Tibial artery (tissue), 4 donors: ENCODE results near the gene SYTL2.

Source experiments
- DNase-seq, 2 donors: peaks; one replicate each; pipeline ENCODE4 v3.0.0-alpha.2; 2019
- H3K27ac ChIP-seq, 2 donors: fragments of 200-600 bp; sonication (generic) in 1 of 2; 1 replicate in 1 of 2; 2 replicates in 1 of 2; pipeline ENCODE4 v1.5.1; 2018 to 2019; ENCODE audit warnings: mild to moderate bottlenecking in 1 of 2
- H3K27me3 ChIP-seq, 2 donors: fragments of 200-600 bp; sonication (generic) in 1 of 2; one replicate each; pipeline versions ENCODE4 v1.5.1 to v1.6.0; 2016 to 2019
- H3K36me3 ChIP-seq, 3 donors: fragments of 200-600 bp; sonication (generic) in 2 of 3; one replicate each; pipeline ENCODE4 v1.5.1; 2016 to 2019; ENCODE audit warnings: mild to moderate bottlenecking in 2 of 3
- H3K4me1 ChIP-seq, 4 donors: fragments of 200-600 bp; sonication (generic) in 2 of 4; 1 replicate in 3 of 4; 2 replicates in 1 of 4; pipeline ENCODE4 v1.5.1; 2016 to 2019
- H3K4me3 ChIP-seq, 2 donors: fragments of 200-600 bp; sonication (generic) in 1 of 2; 1 replicate in 1 of 2; 2 replicates in 1 of 2; pipeline ENCODE4 v1.5.1; 2018 to 2019; ENCODE audit warnings: mild to moderate bottlenecking in 2 of 2
- H3K9me3 ChIP-seq, 3 donors: fragments of 200-600 bp; sonication (generic) in 1 of 3; one replicate each; pipeline ENCODE4 v1.5.1; 2016 to 2019
- intact Hi-C: fragments of 100-400 bp; cut with DNase I; formaldehyde crosslinking; loops from one replicate; pipeline ENCODE4 v1.15.0; 2023; ENCODE audit warnings: low total_unique reads
- TF ChIP-seq, protein P1 (sequence below), 2 experiments: fragments of 200-600 bp in 1 of 2; fragments of 450-650 bp in 1 of 2; IDR thresholded peaks; one replicate each; pipeline ENCODE4 v1.5.1; 2017 to 2019; ENCODE audit warnings: antibody characterized with exemption in 2 of 2, mild to moderate bottlenecking in 1 of 2, moderate library complexity in 1 of 2

Gene SYTL2

DNA sequence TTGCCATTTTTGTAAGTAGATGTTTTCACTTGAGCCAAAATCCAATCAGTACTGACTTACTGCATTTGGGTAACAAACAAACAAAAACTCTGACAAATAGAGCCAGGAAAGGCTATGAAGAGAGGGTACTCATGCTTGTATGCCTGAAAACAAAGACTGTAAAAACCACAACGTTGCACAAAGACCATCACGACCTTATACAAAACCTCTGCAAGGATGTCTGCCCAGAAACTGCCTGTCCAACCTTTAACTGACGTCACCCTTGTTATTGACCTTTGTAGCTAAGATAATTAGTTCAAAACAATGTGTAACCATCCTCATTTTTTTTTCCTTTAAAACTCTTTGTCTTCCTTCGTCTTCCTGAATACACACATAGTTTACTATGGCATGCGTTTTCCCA is 145.2 kb downstream of the SYTL2 start:
- Histone ChIP-seq H3K27me3 (no peaks in the 10 kb centered on the region), H3K36me3 (no peaks in the 10 kb centered on the region), H3K27ac (peak overlapping the region; percentile 96 to 98), H3K4me3 (no peak overlapping the region), H3K9me3 (no peaks in the 10 kb centered on the region), H3K4me1 (peaks cover 0 to 26% (median 12%) of the 10 kb centered on the region in 4 donors)
- intact Hi-C loops, result no loop called here
- TF ChIP-seq, protein P1, sequence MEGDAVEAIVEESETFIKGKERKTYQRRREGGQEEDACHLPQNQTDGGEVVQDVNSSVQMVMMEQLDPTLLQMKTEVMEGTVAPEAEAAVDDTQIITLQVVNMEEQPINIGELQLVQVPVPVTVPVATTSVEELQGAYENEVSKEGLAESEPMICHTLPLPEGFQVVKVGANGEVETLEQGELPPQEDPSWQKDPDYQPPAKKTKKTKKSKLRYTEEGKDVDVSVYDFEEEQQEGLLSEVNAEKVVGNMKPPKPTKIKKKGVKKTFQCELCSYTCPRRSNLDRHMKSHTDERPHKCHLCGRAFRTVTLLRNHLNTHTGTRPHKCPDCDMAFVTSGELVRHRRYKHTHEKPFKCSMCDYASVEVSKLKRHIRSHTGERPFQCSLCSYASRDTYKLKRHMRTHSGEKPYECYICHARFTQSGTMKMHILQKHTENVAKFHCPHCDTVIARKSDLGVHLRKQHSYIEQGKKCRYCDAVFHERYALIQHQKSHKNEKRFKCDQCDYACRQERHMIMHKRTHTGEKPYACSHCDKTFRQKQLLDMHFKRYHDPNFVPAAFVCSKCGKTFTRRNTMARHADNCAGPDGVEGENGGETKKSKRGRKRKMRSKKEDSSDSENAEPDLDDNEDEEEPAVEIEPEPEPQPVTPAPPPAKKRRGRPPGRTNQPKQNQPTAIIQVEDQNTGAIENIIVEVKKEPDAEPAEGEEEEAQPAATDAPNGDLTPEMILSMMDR (IDR thresholded peaks at IDR 0.05), result no peak
- no peak for DNase-seq

DNA sequence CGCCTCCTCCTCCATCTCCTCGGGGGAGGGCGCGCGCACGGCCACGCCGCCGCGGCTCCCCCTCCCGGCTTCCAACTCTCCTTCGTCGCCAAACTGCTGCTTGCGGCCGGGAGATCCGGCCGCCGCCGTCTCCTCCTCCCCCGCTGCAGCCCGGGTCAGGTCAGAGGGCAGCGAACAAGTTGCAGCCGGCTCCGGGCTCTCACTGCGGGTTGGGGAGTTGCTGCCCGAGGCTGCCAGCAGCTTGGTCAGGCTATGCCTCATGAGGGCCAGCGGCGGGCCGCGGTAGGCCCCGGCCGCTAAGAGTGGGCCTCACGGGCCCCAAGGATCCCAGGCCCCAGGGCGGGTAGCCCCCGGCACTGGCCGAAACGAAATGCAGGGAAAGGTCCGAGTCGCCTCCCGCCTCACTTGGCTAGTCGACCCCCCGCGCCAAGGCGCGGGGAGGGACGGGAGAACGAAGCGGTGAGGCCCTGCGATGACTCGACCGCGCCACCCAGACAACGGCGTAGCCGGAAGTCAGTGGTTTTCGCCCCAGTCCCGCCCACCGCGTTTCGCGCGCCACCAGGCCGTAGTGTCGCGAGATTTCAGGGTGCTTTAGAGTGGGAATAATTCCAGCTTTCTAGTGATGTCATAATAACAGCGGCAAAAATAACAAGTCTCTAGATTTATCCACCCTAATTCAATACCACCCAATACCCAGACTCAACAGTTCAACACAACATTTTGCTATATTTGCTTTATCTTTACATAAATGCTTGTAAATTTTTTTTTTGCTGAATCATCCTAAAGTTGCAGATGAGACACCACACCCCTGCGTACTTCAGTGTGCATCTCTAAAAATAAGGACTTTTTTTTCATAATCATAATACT is 146.1 kb downstream of the SYTL2 start, which contains the start of gene CREBZF:
CREBZF (minus strand) TSS at position 515 of the 867 bp plus-strand sequence; CDS start at position 261, 254 bp downstream.
- H3K9me3 ChIP-seq, result no peaks in the 10 kb centered on the region
- DNase-seq, result peak; percentile 92 to 97
- peak within 1 kb of the TSS; percentile 96 to 98 for H3K27ac ChIP-seq
- intact Hi-C loops, result loop anchor here (5.0 kb wide), 1 partner anchor 38 kb away; the partner anchor contains the start of genes DLG2 and TMEM126B
- H3K36me3 ChIP-seq, result peaks cover 0 to 6% (median 5%) of the 10 kb centered on the region in 3 donors
- TF ChIP-seq, protein P1 (IDR thresholded peaks at IDR 0.05), result peak in 1 of 2 experiments; percentile 13
- H3K27me3 ChIP-seq, result no peaks in the 10 kb centered on the region
- peaks cover 0 to 35% (median 15%) of the 10 kb centered on the region in 4 donors for H3K4me1 ChIP-seq
- peak within 1 kb of the TSS; percentile 71 to 95 for H3K4me3 ChIP-seq

DNA sequence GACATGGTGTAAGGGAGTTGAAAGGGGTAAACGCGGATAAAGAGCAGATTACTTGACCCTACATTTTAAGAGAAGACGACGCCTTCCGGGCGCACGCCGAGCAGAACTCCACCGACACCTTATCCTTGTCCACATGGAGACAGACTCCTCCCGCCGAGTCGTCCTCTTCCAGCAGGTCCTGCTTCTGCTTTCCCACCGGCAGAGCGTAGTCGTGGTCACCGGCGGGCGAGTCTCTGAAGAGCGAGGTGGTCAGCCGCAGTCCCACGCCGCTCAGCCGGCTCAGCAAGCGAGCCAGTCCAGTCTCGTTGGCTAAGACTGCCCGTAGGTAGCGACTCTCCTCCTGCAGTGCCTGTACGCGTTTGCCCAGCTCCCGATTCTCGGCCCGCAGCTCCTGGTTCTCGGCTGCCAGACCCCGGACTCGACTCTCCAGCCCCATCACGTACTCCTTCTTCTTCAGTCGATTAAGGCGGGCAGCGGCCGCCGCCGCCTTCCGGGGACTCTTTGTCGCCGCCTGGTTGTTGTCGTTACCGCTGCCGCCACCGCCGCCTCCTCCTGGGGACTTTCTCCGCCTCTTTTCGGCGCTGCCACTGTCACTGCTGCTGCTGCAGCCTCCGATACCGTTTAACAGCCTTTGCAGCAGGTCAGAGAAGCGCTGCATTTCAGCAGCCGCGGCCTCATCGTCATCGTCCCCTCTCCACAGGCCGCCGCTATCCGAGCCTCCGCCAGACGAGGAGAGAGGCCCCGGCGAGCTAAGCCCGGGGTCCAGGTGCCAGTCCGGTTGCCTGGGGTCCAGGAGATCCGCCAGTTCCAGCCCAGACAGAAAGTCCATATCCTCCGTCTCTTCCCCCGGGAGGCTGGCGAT is 147.0 kb downstream of the SYTL2 start:
- H3K4me3 ChIP-seq, result peak overlapping the region; percentile 71 to 95
- no peaks in the 10 kb centered on the region for H3K9me3 ChIP-seq
- peak; percentile 82 to 90 for DNase-seq
- TF ChIP-seq, protein P1 (IDR thresholded peaks at IDR 0.05), result peak; percentile 61 to 67
- peaks cover 0 to 43% (median 21%) of the 10 kb centered on the region in 4 donors for H3K4me1 ChIP-seq
- H3K27ac ChIP-seq, result peak overlapping the region; percentile 96 to 98
- intact Hi-C loops, result loop anchor here (5.0 kb wide), 1 partner anchor 37 kb away; the partner anchor contains the start of genes DLG2 and TMEM126B
- H3K27me3 ChIP-seq, result no peaks in the 10 kb centered on the region
- H3K36me3 ChIP-seq, result peaks cover 0 to 8% (median 6%) of the 10 kb centered on the region in 3 donors

DNA sequence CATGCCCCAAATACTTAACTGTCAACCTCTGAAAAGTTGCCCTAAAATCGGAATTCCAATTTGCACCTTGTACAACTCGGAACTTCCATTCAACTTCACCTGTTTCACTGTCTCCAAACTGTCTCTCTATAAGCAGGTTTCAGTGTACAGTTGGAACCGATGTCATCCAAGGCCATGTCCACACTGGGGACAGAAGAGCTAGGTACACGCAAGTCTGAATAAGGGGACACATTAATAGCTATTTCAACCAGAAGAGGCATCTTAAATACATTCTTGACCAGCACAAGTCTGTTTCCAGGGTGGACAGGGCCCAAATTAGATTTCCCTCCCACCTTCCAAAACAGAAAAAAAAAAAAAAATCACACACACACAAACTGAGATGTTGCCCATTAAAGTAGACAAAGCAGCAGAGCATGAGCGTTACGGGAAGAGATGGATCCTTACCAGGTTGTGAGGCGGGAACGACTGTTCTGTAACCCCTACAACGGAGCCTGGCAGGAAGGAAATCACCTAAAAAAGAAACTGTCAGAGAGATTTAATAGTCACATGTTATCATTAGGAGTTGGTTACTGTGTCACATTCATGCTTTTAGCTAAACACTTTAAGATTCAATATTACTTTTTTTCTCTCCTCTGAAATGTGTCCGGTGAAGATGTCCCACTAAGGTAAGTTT is 147.7 kb downstream of the SYTL2 start:
- Histone ChIP-seq H3K27ac (peak overlapping the region; percentile 96 to 98), H3K36me3 (peaks cover 0 to 8% (median 6%) of the 10 kb centered on the region in 3 donors), H3K27me3 (no peaks in the 10 kb centered on the region), H3K4me3 (peak overlapping the region; percentile 71 to 95), H3K4me1 (peaks cover 0 to 51% (median 24%) of the 10 kb centered on the region in 4 donors), H3K9me3 (no peaks in the 10 kb centered on the region)
- TF ChIP-seq, protein P1 (IDR thresholded peaks at IDR 0.05), result no peak
- intact Hi-C loops, result loop anchor here (5.0 kb wide), 1 partner anchor 36 kb away; the partner anchor contains the start of genes DLG2 and TMEM126B
- DNase-seq, result no peak
